ENCODE results near the gene ADIPOR2. TPM values are rescaled to one million over a fixed set of nuclear protein-coding genes. Genes with fewer than 3 reads are reported as not detected.

The ADIPOR2 gene
- total RNA-seq, 2 donors from 2014 or later = 37.0 to 43.5 TPM

- Mint-ChIP-seq H3K9me3 (no peaks in the 10 kb centered on the region), H3K27me3 (ENCODE audit: low read depth) (peaks cover 12% of the 10 kb centered on the region), H3K27ac (no peak overlapping the region), H3K36me3 (ENCODE audit: insufficient read depth in 2 of 2) (no peaks in the 10 kb centered on the region), H3K4me3 (no peak overlapping the region), H3K4me1 (ENCODE audit: low read depth) (peaks cover 5% of the 10 kb centered on the region)
- ATAC-seq (replicated peaks in 1 of 2) = no peak
- no peak for DNase-seq
Measured at GRCh38 chr12:1819050-1819449, 128.2 kb downstream of the ADIPOR2 start.

DNA sequence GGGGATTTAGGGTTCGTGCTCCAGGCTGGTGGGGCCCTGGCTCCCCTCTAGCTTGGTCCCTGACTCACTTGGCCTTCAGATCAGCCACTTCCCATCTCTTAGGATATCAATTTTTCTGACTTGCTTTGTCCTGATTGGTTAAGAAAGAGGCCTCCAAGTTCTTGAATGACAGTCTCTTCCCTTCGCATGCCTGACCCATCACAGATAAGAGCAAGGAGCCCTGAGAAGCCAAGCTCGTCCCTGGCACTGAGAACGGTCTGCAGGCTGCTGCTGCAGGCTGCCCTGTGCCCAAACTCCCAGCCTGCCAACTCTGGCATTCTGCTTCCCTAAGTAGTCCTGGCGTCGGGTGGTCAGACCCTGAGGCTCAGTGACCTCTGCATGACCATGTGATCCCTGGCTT lies 128.7 kb downstream of the ADIPOR2 start:
- ATAC-seq (replicated peaks in 1 of 2) (no peak), DNase-seq (no peak)
- no peaks in the 10 kb centered on the region for H3K36me3 Mint-ChIP-seq (ENCODE audit: insufficient read depth in 2 of 2)
- no peaks in the 10 kb centered on the region for H3K9me3 Mint-ChIP-seq
- H3K27me3 Mint-ChIP-seq (ENCODE audit: low read depth) = peaks cover 12% of the 10 kb centered on the region
- H3K4me1 Mint-ChIP-seq (ENCODE audit: low read depth) = peaks cover 5% of the 10 kb centered on the region
- no peak overlapping the region for H3K4me3 Mint-ChIP-seq
- no peak overlapping the region for H3K27ac Mint-ChIP-seq

DNA sequence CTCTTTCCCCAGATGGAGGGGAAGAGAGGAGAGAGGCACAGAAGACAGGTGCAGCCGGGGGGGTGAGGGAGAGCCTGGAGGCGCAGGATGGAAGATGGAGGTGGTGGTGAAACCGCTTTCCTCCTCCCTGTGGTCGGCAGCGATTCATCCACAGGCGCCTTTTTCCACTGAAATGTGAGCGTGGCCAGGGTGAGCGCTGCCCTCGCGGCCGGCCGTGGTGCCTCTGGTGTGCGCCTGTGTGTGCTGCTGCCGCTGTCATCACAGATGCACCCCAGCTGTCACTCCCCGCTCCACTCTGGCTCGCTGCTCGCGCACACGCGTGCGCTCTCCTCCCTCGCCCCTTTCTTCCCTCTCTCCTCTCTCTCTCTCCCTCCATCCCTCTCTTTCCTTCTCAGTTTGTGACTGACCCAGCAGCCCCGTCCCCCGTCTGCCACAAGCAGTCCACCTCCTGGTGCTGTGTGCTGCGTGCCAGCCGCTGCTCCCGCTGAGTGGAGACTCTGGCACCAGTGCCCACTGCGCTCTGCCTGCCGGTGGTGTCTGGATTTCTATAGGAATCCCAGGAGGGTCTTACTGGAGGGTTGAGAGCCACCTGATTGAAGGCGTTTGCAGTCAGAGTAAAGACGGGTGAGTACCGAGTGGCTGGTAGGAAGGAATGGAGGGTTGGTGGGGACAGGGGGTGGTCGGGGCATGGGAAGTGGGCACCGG lies 129.5 kb downstream of the ADIPOR2 start, which contains the start of gene LRTM2:
Gene LRTM2, plus strand, starts transcription at position 375 of the 705 bp plus-strand sequence. CDS start 7,584 bp downstream, outside the sequence.
- Mint-ChIP-seq H3K27me3 (ENCODE audit: low read depth) (peaks cover 12% of the 10 kb centered on the region), H3K27ac (no peak within 1 kb of the TSS), H3K4me1 (ENCODE audit: low read depth) (peaks cover 5% of the 10 kb centered on the region), H3K4me3 (no peak within 1 kb of the TSS), H3K36me3 (ENCODE audit: insufficient read depth in 2 of 2) (no peaks in the 10 kb centered on the region), H3K9me3 (no peaks in the 10 kb centered on the region)
- DNase-seq (no peak), ATAC-seq (replicated peaks in 1 of 2) (no peak)

GRCh38 chr12:1820896-1821291 lies 130.0 kb downstream of the ADIPOR2 start:
- Mint-ChIP-seq H3K27me3 (ENCODE audit: low read depth) (peaks cover 12% of the 10 kb centered on the region), H3K4me3 (no peak overlapping the region), H3K9me3 (no peaks in the 10 kb centered on the region), H3K36me3 (ENCODE audit: insufficient read depth in 2 of 2) (no peaks in the 10 kb centered on the region), H3K4me1 (ENCODE audit: low read depth) (peaks cover 5% of the 10 kb centered on the region), H3K27ac (no peak overlapping the region)
- ATAC-seq (replicated peaks in 1 of 2) (no peak), DNase-seq (no peak)

DNA sequence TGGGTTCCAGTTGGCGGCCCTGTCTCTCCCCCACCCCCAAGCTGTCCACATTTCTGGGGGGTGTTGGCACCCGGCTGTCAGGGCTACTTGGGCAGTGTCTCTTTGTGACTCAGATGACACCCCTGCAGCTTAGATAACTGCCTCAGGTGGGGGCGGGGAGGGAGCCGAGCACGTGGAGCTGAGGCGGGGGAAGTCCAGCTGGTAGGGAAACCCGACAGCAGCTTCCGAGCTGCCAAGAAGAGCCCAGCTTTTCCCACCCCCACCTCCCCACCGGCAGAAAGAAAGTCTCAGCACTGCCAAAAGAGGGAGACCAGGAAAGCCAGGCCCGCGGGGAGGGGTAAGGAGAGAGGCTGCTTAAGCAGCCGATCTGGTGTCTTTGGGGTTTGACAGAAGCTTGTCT lies 130.9 kb downstream of the ADIPOR2 start:
- H3K27ac Mint-ChIP-seq = no peak overlapping the region
- ATAC-seq (replicated peaks in 1 of 2) = no peak
- peaks cover 12% of the 10 kb centered on the region for H3K27me3 Mint-ChIP-seq (ENCODE audit: low read depth)
- no peak overlapping the region for H3K4me3 Mint-ChIP-seq
- no peaks in the 10 kb centered on the region for H3K36me3 Mint-ChIP-seq (ENCODE audit: insufficient read depth in 2 of 2)
- H3K4me1 Mint-ChIP-seq (ENCODE audit: low read depth) = peaks cover 5% of the 10 kb centered on the region
- no peak for DNase-seq
- no peaks in the 10 kb centered on the region for H3K9me3 Mint-ChIP-seq

DNA sequence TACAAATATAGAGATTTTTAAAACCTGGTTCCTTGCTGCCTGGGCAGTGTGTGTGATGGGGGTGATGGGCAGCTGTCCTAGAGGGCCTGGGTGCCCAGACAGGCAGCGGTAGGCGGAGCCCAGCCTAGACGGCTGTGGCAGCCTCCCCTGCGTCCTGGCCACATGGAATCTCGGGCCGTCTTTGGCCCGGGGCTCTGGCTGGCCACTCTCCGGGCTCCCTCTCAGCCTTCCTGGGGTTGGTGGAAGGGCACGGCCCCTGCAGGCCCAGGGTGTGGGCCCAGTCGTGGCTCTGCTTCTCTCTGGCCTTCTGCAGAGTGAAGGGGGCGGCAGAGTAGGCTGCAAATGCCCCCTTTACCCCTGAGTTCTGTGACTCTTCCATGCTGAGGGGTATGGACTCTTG lies 131.8 kb downstream of the ADIPOR2 start:
- peaks cover 12% of the 10 kb centered on the region for H3K27me3 Mint-ChIP-seq (ENCODE audit: low read depth)
- ATAC-seq (replicated peaks in 1 of 2) (no peak), DNase-seq (no peak)
- H3K9me3 Mint-ChIP-seq = no peaks in the 10 kb centered on the region
- H3K36me3 Mint-ChIP-seq (ENCODE audit: insufficient read depth in 2 of 2) = no peaks in the 10 kb centered on the region
- H3K4me1 Mint-ChIP-seq (ENCODE audit: low read depth) = peaks cover 5% of the 10 kb centered on the region
- H3K27ac Mint-ChIP-seq = no peak overlapping the region
- H3K4me3 Mint-ChIP-seq = no peak overlapping the region

GRCh38 chr12:1823237-1823636 lies 132.4 kb downstream of the ADIPOR2 start:
- H3K27ac Mint-ChIP-seq = no peak overlapping the region
- ATAC-seq (replicated peaks in 1 of 2) (no peak), DNase-seq (no peak)
- H3K27me3 Mint-ChIP-seq (ENCODE audit: low read depth) = peaks cover 12% of the 10 kb centered on the region
- H3K4me1 Mint-ChIP-seq (ENCODE audit: low read depth) = peaks cover 5% of the 10 kb centered on the region
- no peak overlapping the region for H3K4me3 Mint-ChIP-seq
- no peaks in the 10 kb centered on the region for H3K9me3 Mint-ChIP-seq
- no peaks in the 10 kb centered on the region for H3K36me3 Mint-ChIP-seq (ENCODE audit: insufficient read depth in 2 of 2)

GRCh38 chr12:1825382-1826102 lies 134.7 kb downstream of the ADIPOR2 start:
- no peaks in the 10 kb centered on the region for H3K9me3 Mint-ChIP-seq
- H3K27ac Mint-ChIP-seq = no peak overlapping the region
- H3K27me3 Mint-ChIP-seq (ENCODE audit: low read depth) = peaks cover 10% of the 10 kb centered on the region
- no peak for DNase-seq
- ATAC-seq (replicated peaks in 1 of 2) = no peak
- peaks cover 2% of the 10 kb centered on the region for H3K4me1 Mint-ChIP-seq (ENCODE audit: low read depth)
- H3K4me3 Mint-ChIP-seq = no peak overlapping the region
- no peaks in the 10 kb centered on the region for H3K36me3 Mint-ChIP-seq (ENCODE audit: insufficient read depth in 2 of 2)

DNA sequence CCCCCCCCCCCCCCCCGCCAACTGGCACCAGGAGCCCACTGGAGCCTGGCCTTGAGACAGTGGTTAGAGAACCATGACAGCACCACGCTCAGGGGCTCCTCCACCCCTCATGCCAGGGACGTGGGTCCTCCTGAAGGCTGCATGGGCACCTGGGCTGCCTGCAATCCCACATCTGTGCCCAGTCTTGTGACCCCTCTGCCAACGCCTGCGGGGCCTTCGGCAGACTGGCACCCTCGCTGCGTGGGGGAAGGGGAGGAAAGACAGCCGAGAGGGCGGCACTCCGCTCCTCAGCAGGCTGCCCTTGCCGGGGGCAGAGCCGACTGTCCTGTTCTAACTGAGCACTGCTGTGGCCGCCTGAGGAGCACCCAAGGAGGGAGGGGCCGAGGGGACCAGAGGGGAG lies 135.5 kb downstream of the ADIPOR2 start:
- DNase-seq = no peak
- no peak for ATAC-seq (replicated peaks in 1 of 2)

DNA sequence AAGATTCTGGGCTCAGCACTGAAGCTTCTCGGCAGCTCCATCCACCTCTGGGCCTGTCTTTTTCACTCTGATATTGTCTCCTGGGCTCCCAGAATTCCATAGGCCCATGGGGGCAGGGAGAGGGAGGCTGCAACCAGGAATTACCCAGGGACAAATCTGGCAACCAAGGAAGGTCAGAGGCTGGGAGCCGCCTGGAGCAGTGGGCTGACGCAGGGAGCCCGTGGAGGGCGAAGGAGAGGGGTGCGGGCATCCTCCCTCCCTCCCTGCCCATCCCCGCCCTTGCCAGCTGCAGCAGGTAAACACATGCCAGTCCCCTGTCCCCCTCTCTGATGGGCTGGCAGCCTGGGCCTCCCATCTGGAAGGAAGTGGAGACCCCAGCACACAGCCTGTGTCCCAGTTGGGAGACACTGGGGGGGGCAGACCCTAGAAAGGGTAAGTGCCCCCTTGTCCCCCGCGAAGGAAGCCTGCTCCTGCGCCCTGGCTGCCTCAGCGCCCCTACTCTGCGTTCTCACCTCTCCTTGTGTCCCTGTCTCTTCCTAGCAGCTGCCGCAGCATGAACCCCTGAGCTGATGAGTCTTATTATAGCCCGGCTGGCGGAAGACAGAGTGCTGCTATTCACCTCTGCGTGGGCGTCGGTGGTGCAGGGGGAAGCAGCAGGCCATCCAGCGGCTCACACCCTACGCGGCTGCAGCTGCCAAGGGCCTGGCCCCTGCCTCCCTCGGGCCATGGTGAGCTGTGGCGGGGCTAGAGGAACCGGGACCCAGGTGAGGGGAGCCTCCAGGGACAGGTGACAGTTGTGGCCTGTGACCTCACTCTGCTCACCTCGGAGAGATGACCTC lies 136.2 kb downstream of the ADIPOR2 start:
- H3K36me3 Mint-ChIP-seq (ENCODE audit: insufficient read depth in 2 of 2) = no peaks in the 10 kb centered on the region
- H3K27ac Mint-ChIP-seq = no peak overlapping the region
- no peak for DNase-seq
- no peaks in the 10 kb centered on the region for H3K9me3 Mint-ChIP-seq
- no peak for ATAC-seq (replicated peaks in 1 of 2)
- H3K4me1 Mint-ChIP-seq (ENCODE audit: low read depth) = no peaks in the 10 kb centered on the region
- no peak overlapping the region for H3K4me3 Mint-ChIP-seq
- peaks cover 11% of the 10 kb centered on the region for H3K27me3 Mint-ChIP-seq (ENCODE audit: low read depth)

More for the DNA sequence above, 135.5 kb downstream of the ADIPOR2 start:
- Mint-ChIP-seq H3K4me3 (no peak overlapping the region), H3K27ac (no peak overlapping the region), H3K4me1 (ENCODE audit: low read depth) (no peaks in the 10 kb centered on the region), H3K9me3 (no peaks in the 10 kb centered on the region), H3K27me3 (ENCODE audit: low read depth) (peaks cover 11% of the 10 kb centered on the region), H3K36me3 (ENCODE audit: insufficient read depth in 2 of 2) (no peaks in the 10 kb centered on the region)

GRCh38 chr12:1827826-1828805 lies 137.2 kb downstream of the ADIPOR2 start:
- DNase-seq = no peak
- H3K4me1 Mint-ChIP-seq (ENCODE audit: low read depth) = no peaks in the 10 kb centered on the region
- ATAC-seq (replicated peaks in 1 of 2) = no peak

DNA sequence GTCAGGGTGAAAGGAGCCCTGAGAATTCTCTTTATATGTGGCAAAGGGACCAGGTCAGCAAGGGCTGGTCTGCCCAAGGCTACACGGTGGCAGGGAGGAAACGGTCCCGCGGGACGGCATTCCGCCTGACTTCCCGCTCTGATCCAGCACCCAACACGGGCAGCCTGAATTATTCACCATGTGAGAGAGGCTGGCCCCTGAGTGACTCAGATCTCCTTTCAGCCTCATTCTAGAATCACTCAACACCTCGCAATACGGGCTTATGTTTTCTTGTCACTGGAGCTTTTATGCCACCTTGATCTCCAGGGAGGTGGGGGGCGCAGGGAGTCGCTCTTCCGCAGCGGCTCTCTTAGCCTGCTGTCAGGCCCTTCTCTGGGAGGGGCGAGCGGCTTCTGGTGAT lies 138.0 kb downstream of the ADIPOR2 start:
- no peak overlapping the region for H3K4me3 Mint-ChIP-seq
- H3K4me1 Mint-ChIP-seq (ENCODE audit: low read depth) = no peaks in the 10 kb centered on the region
- no peaks in the 10 kb centered on the region for H3K9me3 Mint-ChIP-seq
- no peak overlapping the region for H3K27ac Mint-ChIP-seq
- ATAC-seq (replicated peaks in 1 of 2) (no peak), DNase-seq (no peak)
- H3K36me3 Mint-ChIP-seq (ENCODE audit: insufficient read depth in 2 of 2) = no peaks in the 10 kb centered on the region
- peaks cover 11% of the 10 kb centered on the region for H3K27me3 Mint-ChIP-seq (ENCODE audit: low read depth)

More at GRCh38 chr12:1827826-1828805, 137.2 kb downstream of the ADIPOR2 start:
- Mint-ChIP-seq H3K27ac (no peak overlapping the region), H3K36me3 (ENCODE audit: insufficient read depth in 2 of 2) (no peaks in the 10 kb centered on the region), H3K9me3 (no peaks in the 10 kb centered on the region), H3K4me3 (no peak overlapping the region), H3K27me3 (ENCODE audit: low read depth) (peaks cover 11% of the 10 kb centered on the region)
